DMS 273 (cell line): Measurements from ENCODE around the gene VPS37B.

Source experiments
- DNase-seq: peaks from one replicate; lab custom pipeline; 2025; ENCODE audit not compliant: unreplicated experiment; lab: John Stamatoyannopoulos, UW

Gene VPS37B

DNA sequence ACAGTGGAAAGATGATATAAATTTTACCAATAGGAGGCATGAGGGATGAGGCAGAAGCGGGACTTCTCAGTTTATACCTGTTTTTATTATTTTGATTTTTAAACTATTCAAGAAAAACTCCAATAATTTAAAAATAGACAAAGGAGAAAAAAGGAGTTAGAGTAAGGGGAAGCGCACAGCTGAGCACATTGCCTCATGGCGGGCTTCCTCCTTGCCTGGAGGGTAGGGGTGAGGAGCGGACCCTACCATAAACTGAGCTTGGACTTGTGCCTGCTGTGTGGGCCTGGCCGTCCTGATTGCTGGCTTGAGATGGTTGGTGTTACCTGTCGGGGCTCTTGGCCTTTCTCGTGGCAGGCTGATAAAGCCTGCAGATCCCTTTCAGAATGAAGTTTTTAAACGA lies 75.8 kb downstream of the VPS37B start:
- no peak for DNase-seq

DNA sequence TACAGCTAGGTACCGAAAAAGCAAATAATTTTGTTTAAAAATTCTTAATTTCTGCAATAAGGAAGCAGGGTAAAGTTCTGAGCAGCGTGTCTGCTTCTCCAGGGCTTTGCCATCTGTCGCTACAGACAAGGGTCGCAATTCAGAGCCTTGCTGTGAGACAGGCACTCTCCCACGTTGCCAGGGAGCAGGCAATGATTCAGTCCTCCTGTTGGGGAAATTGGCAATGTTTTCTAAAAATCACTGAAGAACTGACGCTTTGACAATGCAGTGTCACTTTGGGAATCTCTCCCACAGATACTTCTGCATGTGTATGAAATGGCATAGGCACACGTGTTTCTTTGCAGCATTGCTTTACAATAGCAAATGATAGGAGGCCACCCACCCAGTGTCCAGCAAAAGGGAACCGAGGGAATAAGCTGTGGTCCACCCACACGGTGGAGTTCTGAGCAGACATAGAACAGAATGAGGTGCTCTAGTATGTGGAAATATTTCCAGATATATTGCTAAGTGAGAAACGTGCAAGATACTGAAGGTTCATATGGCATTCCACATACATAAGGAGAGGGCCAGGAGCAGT lies 76.6 kb downstream of the VPS37B start:
- peak; percentile 53 for DNase-seq
